Measurements from ENCODE around the gene KRTAP4-1. TPM values are rescaled to one million over a fixed set of nuclear protein-coding genes. Genes with fewer than 3 reads are reported as not detected.
"Not testable (repeated sequence)": the region's sequence is repeated elsewhere in the genome, so short reads cannot be mapped to it uniquely, and the experiment has no call there.

Gene KRTAP4-1
- total RNA-seq = 3.6 TPM

- no peak for DNase-seq
Observed at GRCh38 chr17:41184480-41184961, at the start of gene KRTAP4-1. Gene KRTAP4-1, minus strand, starts transcription at chr17:41184911. Its CDS starts 57 bp downstream, at chr17:41184854.

GRCh38 chr17:41232399-41233105, 47.8 kb upstream of the KRTAP4-1 start, which contains the start of gene KRTAP9-3:
Gene KRTAP9-3, plus strand, starts transcription at chr17:41232449. Its CDS starts 53 bp downstream, at chr17:41232502.
- not testable (repeated sequence) for DNase-seq

- DNase-seq = no peak
Observed at GRCh38 chr17:41231731-41232130, 47.0 kb upstream of the KRTAP4-1 start.

GRCh38 chr17:41230094-41230493, 45.4 kb upstream of the KRTAP4-1 start:
- DNase-seq = no peak

GRCh38 chr17:41226598-41227095, 41.9 kb upstream of the KRTAP4-1 start, which contains the start of gene KRTAP9-2:
Gene KRTAP9-2, plus strand, starts transcription at chr17:41226648. Its CDS starts 7 bp downstream, at chr17:41226655.
- not testable (repeated sequence) for DNase-seq

- DNase-seq = no peak
Observed at GRCh38 chr17:41226051-41226450, 41.3 kb upstream of the KRTAP4-1 start.

GRCh38 chr17:41223821-41224220, 39.1 kb upstream of the KRTAP4-1 start:
- no peak for DNase-seq

GRCh38 chr17:41215681-41216080, 31.0 kb upstream of the KRTAP4-1 start:
- no peak for DNase-seq

- DNase-seq = no peak
Observed at GRCh38 chr17:41212524-41213169, 27.9 kb upstream of the KRTAP4-1 start.

GRCh38 chr17:41211845-41212466, 27.2 kb upstream of the KRTAP4-1 start:
- DNase-seq = no peak

GRCh38 chr17:41199421-41200078, 14.8 kb upstream of the KRTAP4-1 start:
- no peak for DNase-seq

- no peak for DNase-seq
Observed at GRCh38 chr17:41196068-41196467, 11.4 kb upstream of the KRTAP4-1 start.

- no peak for DNase-seq
Observed at GRCh38 chr17:41190328-41190727, 5.6 kb upstream of the KRTAP4-1 start.

- DNase-seq = not testable (repeated sequence)
Observed at GRCh38 chr17:41189837-41190318, 5.2 kb upstream of the KRTAP4-1 start, which contains the start of gene KRTAP9-1. Gene KRTAP9-1, plus strand, starts transcription at chr17:41189887. Its CDS starts 0 bp downstream, at chr17:41189887.

- no peak for DNase-seq
Observed at GRCh38 chr17:41186872-41187271, 2.2 kb upstream of the KRTAP4-1 start.

- DNase-seq = no peak
Observed at GRCh38 chr17:41185001-41185400, 290 bp upstream of the KRTAP4-1 start.

- no peak for DNase-seq
Observed at GRCh38 chr17:41178843-41179616, 5.7 kb downstream of the KRTAP4-1 start.

- DNase-seq = no peak
Observed at GRCh38 chr17:41178341-41178740, 6.4 kb downstream of the KRTAP4-1 start.

- DNase-seq = no peak
Observed at GRCh38 chr17:41177727-41178271, 6.9 kb downstream of the KRTAP4-1 start, which contains the start of gene KRTAP4-2. Gene KRTAP4-2, minus strand, starts transcription at chr17:41178221. Its CDS starts 57 bp downstream, at chr17:41178164.

- DNase-seq = no peak
Observed at GRCh38 chr17:41176744-41177387, 7.8 kb downstream of the KRTAP4-1 start.
